DMS53 treated with DMSO at 0.1 percent for 48 hours (cell line): ENCODE data around the gene CABLES2.
A peak's percentile ranks its signal among the peaks of the same experiment; 100 is the strongest.

Experiments
- DNase-seq: peaks from one replicate; lab custom pipeline; 2025; ENCODE audit not compliant: unreplicated experiment; lab: John Stamatoyannopoulos, UW

The CABLES2 gene

GRCh38 chr20:62405108-62405980 is 1.7 kb downstream of the CABLES2 start:
- no peak for DNase-seq

- DNase-seq = no peak
Measured at GRCh38 chr20:62404761-62405107, 2.4 kb downstream of the CABLES2 start.

GRCh38 chr20:62404112-62404665 is 2.9 kb downstream of the CABLES2 start:
- DNase-seq = no peak

- no peak for DNase-seq
Measured at GRCh38 chr20:62403331-62403730, 3.8 kb downstream of the CABLES2 start.

- DNase-seq = no peak
Measured at GRCh38 chr20:62402456-62403150, 4.5 kb downstream of the CABLES2 start.

- DNase-seq = no peak
Measured at GRCh38 chr20:62401331-62401779, 5.7 kb downstream of the CABLES2 start.

GRCh38 chr20:62400541-62400940 is 6.5 kb downstream of the CABLES2 start:
- DNase-seq = no peak

GRCh38 chr20:62400021-62400420 is 7.1 kb downstream of the CABLES2 start:
- DNase-seq = peak; percentile 55

- DNase-seq = no peak
Measured at GRCh38 chr20:62398120-62398821, 8.8 kb downstream of the CABLES2 start.

GRCh38 chr20:62396367-62397239 is 10.5 kb downstream of the CABLES2 start:
- no peak for DNase-seq

- no peak for DNase-seq
Measured at GRCh38 chr20:62395311-62396242, 11.5 kb downstream of the CABLES2 start.

- no peak for DNase-seq
Measured at GRCh38 chr20:62394248-62395245, 12.5 kb downstream of the CABLES2 start.

- DNase-seq = no peak
Measured at GRCh38 chr20:62393830-62394229, 13.3 kb downstream of the CABLES2 start.

GRCh38 chr20:62393335-62393665 is 13.8 kb downstream of the CABLES2 start:
- DNase-seq = no peak

- no peak for DNase-seq
Measured at GRCh38 chr20:62392621-62393334, 14.3 kb downstream of the CABLES2 start.

GRCh38 chr20:62392077-62392418 is 15.0 kb downstream of the CABLES2 start:
- no peak for DNase-seq

- no peak for DNase-seq
Measured at GRCh38 chr20:62391165-62392076, 15.7 kb downstream of the CABLES2 start.
